Skeletal muscle cell (primary cell): ENCODE data around the gene RBMS1.

Experiments used
- DNase-seq: peaks from one replicate; pipeline ENCODE4 v3.0.0-alpha.2; 2010; ENCODE audit warnings: low read depth
- H3K4me3 ChIP-seq: 2 replicates; pipeline ENCODE4 v1.5.1; 2011; ENCODE audit warnings: low read depth, mild to moderate bottlenecking, control low read depth, low read length, moderate library complexity

The RBMS1 gene

GRCh38 chr2:160253440-160254188 lies 240.0 kb downstream of the RBMS1 start:
- peak; percentile 60 for DNase-seq
- H3K4me3 ChIP-seq: peak overlapping the region; percentile 33

GRCh38 chr2:160252900-160253299 lies 240.7 kb downstream of the RBMS1 start:
- DNase-seq: no peak
- H3K4me3 ChIP-seq: peak overlapping the region; percentile 33

GRCh38 chr2:160252278-160252887 lies 241.2 kb downstream of the RBMS1 start:
- no peak for DNase-seq

DNA sequence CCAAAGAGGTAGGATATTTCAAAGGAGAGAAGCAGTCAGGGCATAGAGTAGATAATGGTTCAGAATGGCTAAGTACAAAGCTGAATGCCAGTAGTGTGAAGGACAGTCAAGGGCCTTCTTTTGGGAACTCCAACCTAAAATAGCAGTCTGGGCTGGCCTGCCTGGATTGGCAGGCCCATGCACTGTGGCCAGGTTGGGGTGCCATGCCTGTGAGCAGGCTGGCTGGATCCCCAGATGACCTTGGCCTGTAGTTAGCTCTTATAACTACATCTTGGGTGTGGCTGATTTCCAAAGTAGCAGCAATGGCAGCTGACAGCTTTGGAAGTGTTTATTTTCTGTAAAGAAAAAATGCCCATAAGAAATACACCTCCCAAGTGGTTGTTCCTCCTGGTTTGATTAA lies 242.0 kb downstream of the RBMS1 start:
- no peak for DNase-seq
- no peak overlapping the region for H3K4me3 ChIP-seq

More at GRCh38 chr2:160252278-160252887, 241.2 kb downstream of the RBMS1 start:
- H3K4me3 ChIP-seq: peak overlapping the region; percentile 8

DNA sequence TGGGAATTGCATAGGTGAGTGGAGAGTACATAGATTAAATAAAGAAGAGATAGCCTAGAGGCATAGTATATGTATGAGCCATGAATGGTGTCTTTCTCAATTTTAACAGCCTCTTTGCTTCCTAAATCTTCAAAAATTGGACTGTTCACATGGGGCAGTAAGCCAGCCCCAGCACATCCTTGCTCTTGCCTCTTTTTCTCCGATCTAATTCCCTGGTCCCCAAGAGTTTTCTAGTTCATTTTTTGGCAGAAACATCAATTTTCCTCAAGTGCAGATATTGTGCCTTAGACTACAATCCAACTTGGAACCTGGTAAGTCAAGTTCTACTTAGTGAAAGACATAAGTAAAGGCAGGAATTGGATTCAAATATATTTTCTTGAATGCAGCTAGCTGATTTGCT lies 243.7 kb downstream of the RBMS1 start:
- DNase-seq: no peak
- H3K4me3 ChIP-seq: no peak overlapping the region

GRCh38 chr2:160247296-160248035 lies 246.1 kb downstream of the RBMS1 start:
- no peak overlapping the region for H3K4me3 ChIP-seq
- DNase-seq: no peak

- H3K4me3 ChIP-seq: no peak overlapping the region
- DNase-seq: no peak
Observed at GRCh38 chr2:160246356-160246755, 247.3 kb downstream of the RBMS1 start.

GRCh38 chr2:160245614-160246155 lies 247.9 kb downstream of the RBMS1 start:
- DNase-seq: no peak
- no peak overlapping the region for H3K4me3 ChIP-seq

- DNase-seq: no peak
- no peak overlapping the region for H3K4me3 ChIP-seq
Observed at GRCh38 chr2:160242893-160243564, 250.6 kb downstream of the RBMS1 start.

- H3K4me3 ChIP-seq: no peak overlapping the region
- peak; percentile 70 for DNase-seq
Observed at GRCh38 chr2:160241251-160242137, 252.1 kb downstream of the RBMS1 start.

GRCh38 chr2:160239436-160239835 lies 254.2 kb downstream of the RBMS1 start:
- H3K4me3 ChIP-seq: no peak overlapping the region
- DNase-seq: no peak

DNA sequence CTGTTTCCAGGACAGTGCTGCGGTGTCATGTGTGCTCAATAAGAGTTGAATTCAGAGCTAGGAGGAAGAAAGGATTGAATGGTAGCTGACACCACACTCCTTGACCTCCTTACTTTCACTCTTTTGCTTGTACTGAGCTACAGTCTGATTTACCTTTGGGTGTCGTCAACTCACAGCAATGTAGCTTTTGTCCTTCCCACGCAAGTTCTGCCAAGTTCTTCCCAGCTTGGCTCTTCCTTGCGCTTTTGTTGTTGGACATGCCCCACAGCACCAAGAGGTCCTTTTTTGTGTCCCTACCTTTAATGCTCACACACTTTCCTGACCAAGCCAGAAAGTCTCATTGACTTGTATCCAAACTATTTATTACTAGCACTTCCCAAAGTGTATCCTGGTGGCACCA lies 255.2 kb downstream of the RBMS1 start:
- no peak overlapping the region for H3K4me3 ChIP-seq
- DNase-seq: no peak

GRCh38 chr2:160232905-160233475 lies 260.6 kb downstream of the RBMS1 start:
- no peak for DNase-seq
- no peak overlapping the region for H3K4me3 ChIP-seq

- H3K4me3 ChIP-seq: no peak overlapping the region
- DNase-seq: no peak
Observed at GRCh38 chr2:160229591-160229990, 264.0 kb downstream of the RBMS1 start.

DNA sequence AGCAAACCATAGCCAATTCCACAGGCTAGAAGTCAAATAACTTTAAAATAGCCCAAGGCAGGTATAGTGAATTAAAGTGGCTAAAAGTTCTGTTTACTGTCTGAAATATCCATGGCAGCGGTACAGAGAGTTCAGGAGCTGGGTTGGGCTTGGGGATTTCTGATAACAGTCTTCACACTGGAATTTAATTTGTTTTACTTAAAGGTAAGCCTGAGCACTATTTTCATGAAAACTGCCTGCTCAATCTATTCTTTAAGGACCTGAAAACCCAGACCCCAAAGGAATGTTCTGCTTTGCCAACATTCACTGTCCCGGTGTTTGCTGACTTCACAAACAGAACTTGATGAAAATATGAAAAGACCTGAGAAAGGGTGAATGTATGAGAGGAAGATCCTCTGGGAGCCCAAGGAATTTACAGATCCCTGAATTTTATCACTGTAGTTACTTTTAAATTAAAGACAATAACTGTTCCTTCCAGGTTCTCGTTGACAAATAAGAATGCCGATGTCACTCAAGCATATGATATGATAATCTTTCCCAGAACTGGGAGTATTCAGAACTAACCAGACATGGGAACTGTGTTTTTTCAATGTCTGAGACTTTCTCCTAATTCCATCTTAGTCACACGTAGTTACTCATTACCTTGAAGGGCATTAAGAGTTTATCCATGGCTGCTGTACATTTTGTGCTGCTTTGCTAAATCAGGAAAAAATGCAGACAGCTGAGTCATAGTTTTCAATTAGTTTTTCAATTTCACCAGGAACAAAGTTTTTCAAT lies 265.3 kb downstream of the RBMS1 start:
- peak; percentile 85 for DNase-seq
- no peak overlapping the region for H3K4me3 ChIP-seq

GRCh38 chr2:160227293-160227915 lies 266.2 kb downstream of the RBMS1 start:
- H3K4me3 ChIP-seq: no peak overlapping the region
- peak; percentile 87 for DNase-seq

DNA sequence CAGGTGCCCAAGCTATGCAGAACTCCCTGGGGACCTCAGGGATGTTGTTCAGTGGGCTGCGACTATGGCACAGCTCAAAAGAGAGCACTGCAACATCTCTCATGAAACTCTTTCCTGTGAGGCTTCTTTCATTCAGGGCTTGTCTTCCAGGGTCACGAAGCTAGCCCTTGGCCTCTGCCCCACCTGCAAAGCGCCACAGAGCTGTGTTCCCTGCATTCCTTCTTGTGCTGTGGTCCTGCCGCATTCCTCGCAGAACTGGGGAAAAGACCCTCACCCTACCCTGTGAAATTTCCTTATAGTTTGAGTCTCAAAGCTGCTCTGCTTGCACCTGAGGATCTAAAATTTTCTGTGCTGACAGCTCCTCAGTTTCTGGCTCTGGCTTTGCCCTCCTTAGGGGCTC lies 267.2 kb downstream of the RBMS1 start:
- no peak for DNase-seq
- H3K4me3 ChIP-seq: no peak overlapping the region
